GM04503 (cell line): ENCODE data around the gene STRIP2.
"Not testable (repeated sequence)": the region's sequence is repeated elsewhere in the genome, so short reads cannot be mapped to it uniquely, and the experiment has no call there.

Experiments used
- DNase-seq: peaks from one replicate; pipeline ENCODE4 v3.0.0-alpha.2; 2012; ENCODE audit warnings: low read depth

The STRIP2 gene

GRCh38 chr7:129456421-129456820 is 22.2 kb downstream of the STRIP2 start:
- no peak for DNase-seq

- DNase-seq: no peak
Observed at GRCh38 chr7:129457101-129457500, 22.9 kb downstream of the STRIP2 start.

- DNase-seq: no peak
Observed at GRCh38 chr7:129458171-129458570, 23.9 kb downstream of the STRIP2 start.

DNA sequence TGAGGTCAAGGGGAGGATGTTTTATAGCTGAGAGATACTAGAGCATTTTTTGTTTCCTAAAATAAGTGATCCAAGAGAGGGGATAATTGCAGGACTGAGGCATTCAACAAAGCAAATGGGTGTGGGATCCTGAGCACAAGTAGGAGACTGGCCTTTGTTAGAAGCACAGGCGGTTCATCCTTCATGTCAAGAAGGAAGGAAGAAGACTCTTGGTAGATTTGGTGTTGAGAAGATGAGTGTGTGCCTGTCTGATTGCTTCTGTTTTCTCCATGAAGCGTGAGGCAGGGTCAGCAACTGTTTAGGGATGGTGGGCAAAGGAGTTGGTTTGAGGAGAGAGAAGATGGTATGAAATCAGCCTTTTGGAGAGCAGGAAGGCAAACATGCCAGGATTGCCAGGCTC is 27.6 kb downstream of the STRIP2 start:
- DNase-seq: no peak

DNA sequence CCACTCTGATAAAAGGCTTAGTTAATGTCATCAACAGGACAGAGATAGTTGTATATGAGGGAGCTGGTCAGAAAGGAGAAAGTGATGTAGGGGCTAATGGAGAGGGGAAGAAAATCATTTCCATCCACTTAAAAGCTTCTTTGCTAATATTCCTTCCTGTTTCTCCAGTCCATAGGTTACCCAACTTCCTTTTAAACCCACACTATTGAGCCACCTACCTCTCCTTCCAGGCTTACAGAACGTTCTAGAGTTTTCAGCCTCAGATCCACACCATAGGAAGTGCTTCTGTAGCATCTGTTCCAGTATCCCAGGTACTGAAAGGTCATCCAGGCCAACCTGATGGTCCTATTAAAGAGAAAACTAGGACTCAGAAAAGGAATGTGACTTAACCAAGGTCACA is 28.2 kb downstream of the STRIP2 start:
- no peak for DNase-seq

- DNase-seq: no peak
Observed at GRCh38 chr7:129464194-129464593, 30.0 kb downstream of the STRIP2 start.

DNA sequence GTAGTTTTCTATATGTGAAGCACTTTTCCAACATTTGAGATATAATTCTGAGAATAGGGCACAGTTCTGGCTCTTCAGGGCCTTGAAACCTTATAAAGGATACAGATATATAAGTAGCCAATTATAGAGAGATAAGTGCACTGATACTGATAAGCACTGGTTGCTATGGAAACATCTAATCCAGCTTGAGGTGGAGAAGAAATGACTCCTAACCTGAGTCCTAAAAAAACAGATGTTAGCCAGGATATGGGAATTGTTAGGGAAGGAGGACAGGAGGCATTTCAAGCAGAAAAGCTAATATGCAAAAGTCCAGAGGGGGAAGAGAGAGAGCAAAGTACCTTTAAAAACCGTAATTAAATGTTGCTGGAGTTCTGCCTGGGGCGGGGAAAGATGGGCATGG is 30.8 kb downstream of the STRIP2 start:
- DNase-seq: no peak

DNA sequence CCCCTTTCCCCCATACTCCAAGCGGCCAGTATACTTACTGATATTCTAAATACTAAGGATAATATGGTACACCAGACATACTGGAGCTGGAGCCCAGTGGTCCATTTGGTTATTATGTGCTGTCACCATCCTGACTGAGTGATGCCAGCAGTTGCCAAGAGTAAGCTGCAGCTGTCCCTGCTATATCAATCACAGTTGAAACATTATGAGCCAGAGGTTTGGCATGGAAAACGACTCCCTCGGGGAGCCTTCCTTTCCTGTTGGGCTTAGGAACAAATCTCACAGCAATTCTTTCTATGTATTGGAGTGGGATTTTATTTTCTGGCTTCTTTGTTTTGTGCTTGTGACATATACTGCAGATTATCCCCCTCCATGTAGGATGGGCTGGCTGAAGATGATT is 32.6 kb downstream of the STRIP2 start:
- DNase-seq: no peak

- DNase-seq: peak; percentile 44
Observed at GRCh38 chr7:129468087-129468486, 33.9 kb downstream of the STRIP2 start.

- DNase-seq: no peak
Observed at GRCh38 chr7:129468547-129468946, 34.3 kb downstream of the STRIP2 start.

- no peak for DNase-seq
Observed at GRCh38 chr7:129469930-129470329, 35.7 kb downstream of the STRIP2 start.

DNA sequence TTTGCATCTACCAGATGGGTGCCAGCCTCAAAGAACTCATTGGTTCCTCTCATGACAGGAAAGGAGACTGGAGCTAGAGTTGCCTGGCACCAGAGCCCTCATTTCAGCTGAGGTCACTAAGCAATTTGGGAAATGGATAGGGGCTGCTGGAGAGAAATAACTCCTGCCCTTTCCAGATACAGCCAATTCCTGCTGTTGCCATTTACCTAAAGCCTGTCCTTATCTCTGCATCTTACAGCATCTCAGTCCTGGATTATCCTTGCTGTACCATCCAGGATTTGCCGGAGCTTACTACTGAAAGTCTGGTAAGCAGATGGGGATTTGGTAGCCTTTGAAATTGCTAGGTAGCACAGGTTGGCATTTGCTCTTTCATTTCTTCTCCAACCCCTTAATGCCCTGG is 36.2 kb downstream of the STRIP2 start:
- no peak for DNase-seq

GRCh38 chr7:129471402-129471827 is 37.2 kb downstream of the STRIP2 start:
- no peak for DNase-seq

- DNase-seq: not testable (repeated sequence)
Observed at GRCh38 chr7:129475931-129476330, 41.7 kb downstream of the STRIP2 start.

DNA sequence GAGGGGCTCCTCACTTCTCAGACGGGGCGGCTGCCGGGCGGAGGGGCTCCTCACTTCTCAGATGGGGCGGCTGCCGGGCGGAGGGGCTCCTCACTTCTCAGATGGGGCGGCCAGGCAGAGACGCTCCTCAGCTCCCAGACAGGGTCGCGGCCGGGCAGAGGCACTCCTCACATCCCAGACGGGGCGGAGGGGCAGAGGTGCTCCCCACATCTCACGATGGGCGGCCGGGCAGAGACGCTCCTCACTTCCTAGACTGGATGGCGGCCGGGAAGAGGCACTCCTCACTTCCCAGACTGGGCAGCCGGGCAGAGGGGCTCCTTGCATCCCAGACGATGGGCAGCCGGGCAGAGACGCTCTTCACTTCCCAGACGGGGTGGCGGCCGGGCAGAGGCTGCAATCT is 42.2 kb downstream of the STRIP2 start:
- not testable (repeated sequence) for DNase-seq

DNA sequence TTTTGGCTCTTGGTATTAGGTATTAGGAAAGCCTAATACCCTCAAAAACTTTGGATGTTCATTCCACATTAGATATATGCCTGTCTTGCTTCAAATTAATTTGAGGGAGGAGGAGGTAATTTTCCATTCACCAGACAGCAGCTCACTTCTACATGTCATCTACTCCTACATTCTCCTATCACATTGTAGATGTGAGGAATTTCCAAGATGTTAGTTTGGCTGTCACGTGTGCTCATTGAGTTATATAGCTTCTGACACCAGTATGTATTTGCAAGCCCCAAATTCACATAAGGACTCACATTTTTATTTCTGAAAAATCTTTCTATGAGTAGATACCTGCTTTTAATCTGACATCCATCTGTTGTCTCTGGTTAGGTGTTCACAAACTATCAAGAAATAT is 45.6 kb downstream of the STRIP2 start:
- DNase-seq: no peak

DNA sequence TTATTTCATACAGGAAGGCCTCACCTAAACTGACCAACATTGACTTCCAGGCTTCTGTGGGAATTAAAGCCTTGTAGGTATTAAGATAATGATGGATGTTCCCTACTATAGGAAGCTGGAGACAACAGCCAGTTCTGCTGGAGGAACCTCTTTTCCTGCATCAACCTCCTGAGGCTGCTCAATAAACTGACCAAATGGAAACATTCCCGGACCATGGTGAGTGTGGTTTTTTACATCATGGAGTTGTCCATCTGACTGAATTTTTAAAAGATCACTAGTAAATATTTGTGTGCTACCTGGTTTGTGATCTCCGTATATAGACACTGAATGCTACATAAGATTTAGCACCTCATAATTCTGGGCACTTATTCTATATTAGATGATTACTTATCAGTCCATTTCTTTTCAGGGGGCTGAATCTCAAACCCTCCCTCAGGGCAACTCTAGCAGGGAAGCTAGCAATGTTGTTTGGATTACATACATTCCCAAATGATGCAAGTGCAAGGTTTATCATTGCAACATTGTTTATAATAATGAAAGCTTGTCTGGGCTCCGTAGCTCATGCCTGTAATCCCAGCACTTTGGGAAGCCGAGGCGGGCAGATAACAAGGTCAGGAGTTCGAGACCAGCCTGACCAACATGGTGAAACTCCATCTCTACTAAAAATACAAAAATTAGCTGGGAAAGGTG is 46.6 kb downstream of the STRIP2 start:
- DNase-seq: no peak

- DNase-seq: not testable (repeated sequence)
Observed at GRCh38 chr7:129481376-129481775, 47.1 kb downstream of the STRIP2 start.

DNA sequence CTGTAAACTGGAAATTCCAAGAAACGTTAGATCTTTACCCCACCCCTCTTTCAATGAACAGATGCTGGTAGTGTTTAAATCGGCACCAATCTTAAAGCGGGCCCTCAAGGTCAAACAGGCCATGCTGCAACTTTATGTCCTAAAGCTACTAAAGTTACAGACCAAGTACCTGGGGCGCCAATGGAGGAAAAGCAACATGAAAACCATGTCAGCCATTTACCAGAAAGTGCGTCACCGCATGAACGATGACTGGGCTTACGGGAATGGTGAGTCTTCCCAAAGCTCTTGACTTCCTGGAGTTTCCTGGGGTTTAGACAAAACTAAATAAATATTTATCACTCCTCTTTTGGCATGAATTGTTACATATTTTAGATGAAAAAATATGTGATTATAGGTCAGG is 48.5 kb downstream of the STRIP2 start:
- DNase-seq: no peak

- peak; percentile 66 for DNase-seq
Observed at GRCh38 chr7:129489491-129489890, 55.3 kb downstream of the STRIP2 start.

DNA sequence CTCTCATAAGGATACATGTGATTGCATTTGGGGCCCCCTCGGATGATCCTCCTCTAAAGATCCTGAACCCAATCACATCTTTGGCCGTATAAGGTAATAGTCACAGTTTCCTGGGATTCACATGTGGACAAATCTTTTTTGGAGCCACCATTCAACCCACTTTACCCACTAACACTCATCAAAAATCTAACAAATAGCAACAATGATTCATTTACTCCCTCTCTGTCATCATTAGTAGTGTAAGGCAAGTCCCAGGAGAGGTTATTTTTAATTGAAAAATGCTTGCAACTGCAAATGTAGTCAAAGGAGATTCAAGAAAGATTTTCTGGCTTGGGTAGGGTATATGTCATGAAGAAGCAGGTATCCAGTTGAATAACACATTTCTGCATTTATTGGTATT is 58.2 kb downstream of the STRIP2 start:
- no peak for DNase-seq

- DNase-seq: no peak
Observed at GRCh38 chr7:129493555-129493954, 59.3 kb downstream of the STRIP2 start.

GRCh38 chr7:129494041-129494440 is 59.8 kb downstream of the STRIP2 start:
- peak; percentile 84 for DNase-seq

DNA sequence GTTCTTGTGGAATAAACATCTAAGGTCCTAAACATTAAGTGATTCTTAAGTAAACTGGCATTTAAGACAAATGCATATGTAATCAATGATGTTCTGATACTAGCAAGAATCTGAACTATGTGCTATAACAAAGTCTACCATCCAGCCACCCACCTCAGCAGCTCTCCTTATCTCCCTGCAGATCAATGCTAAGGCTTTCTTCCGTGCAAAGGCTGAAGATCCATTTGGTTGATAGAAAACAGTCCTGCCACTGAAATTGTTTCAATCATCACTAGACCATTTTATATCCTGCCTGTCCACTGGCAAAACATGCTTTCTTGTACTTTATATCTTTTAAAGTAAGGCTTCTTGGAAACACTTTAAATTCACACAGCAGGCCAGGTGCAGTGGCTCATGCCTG is 61.8 kb downstream of the STRIP2 start:
- DNase-seq: no peak
